GM23338 (cell line): ENCODE data around the gene HCK.
A peak's percentile ranks its signal among the peaks of the same experiment; 100 is the strongest.

ENCODE experiments used
- CREB1 ChIP-seq: fragments of 250-450 bp; sonication (Bioruptor Pico); IDR thresholded peaks from 2 replicates; pipeline ENCODE4 v1.5.0; 2020; ENCODE audit warnings: low read depth, mild to moderate bottlenecking, moderate library complexity
- CTCF ChIP-seq, 2 experiments: fragments of 200-600 bp in 1 of 2; sonication (generic) in 1 of 2; conservative IDR thresholded peaks; 2 replicates each; pipeline versions ENCODE4 v1.5.1 to v1.6.1; 2016 to 2017; ENCODE audit warnings: antibody characterized with exemption in 2 of 2, low read depth in 2 of 2, mild to moderate bottlenecking in 2 of 2, moderate library complexity in 1 of 2
- EZH2 ChIP-seq: fragments of 200-600 bp; sonication (generic); IDR thresholded peaks from one replicate; pipeline ENCODE4 v1.8.0; 2017; ENCODE audit warnings: antibody characterized with exemption, mild to moderate bottlenecking, low read depth; ENCODE audit not compliant: unreplicated experiment
- EZH2phosphoT487 ChIP-seq: fragments of 200-600 bp; sonication (generic); IDR thresholded peaks from one replicate; pipeline ENCODE4 v1.8.1; 2018; ENCODE audit warnings: antibody characterized with exemption; ENCODE audit not compliant: unreplicated experiment
- JUNB ChIP-seq: IDR thresholded peaks from one replicate; pipeline ENCODE4 v1.6.1; 2016; ENCODE audit warnings: antibody characterized with exemption; ENCODE audit not compliant: unreplicated experiment
- NANOG ChIP-seq: IDR thresholded peaks from 2 replicates; pipeline ENCODE4 v1.6.1; 2016; ENCODE audit warnings: antibody characterized with exemption, borderline replicate concordance
- POLR2AphosphoS5 ChIP-seq: IDR thresholded peaks from 2 replicates; pipeline ENCODE4 v1.6.1; 2016; ENCODE audit warnings: antibody characterized with exemption, low read depth
- REST ChIP-seq: IDR thresholded peaks from one replicate; pipeline ENCODE4 v1.6.1; 2018; ENCODE audit warnings: antibody characterized with exemption; ENCODE audit not compliant: unreplicated experiment
- STAT1 ChIP-seq: IDR thresholded peaks from one replicate; pipeline ENCODE4 v1.6.1; 2016; ENCODE audit warnings: antibody characterized with exemption; ENCODE audit not compliant: unreplicated experiment
- ZNF114 ChIP-seq: fragments of 250-450 bp; sonication (Bioruptor Pico); IDR thresholded peaks from 2 replicates; pipeline ENCODE4 v1.5.0; 2020; ENCODE audit warnings: mild to moderate bottlenecking, moderate library complexity
- ZNF331 ChIP-seq: fragments of 250-450 bp; sonication (Bioruptor Pico); IDR thresholded peaks from 2 replicates; pipeline ENCODE4 v1.5.0; 2020; ENCODE audit warnings: low read depth, mild to moderate bottlenecking, moderate library complexity

GRCh38 chr20:32088759-32089158 lies 36.7 kb downstream of the HCK start:
- TF ChIP-seq CREB1 (CRISPR knock-in tag) (no peak), CTCF (conservative IDR thresholded peaks at IDR 0.05; ENCODE audit: low read depth in 2 of 2) (no peak), POLR2AphosphoS5 (no peak), STAT1 (no peak), EZH2phosphoT487 (no peak), EZH2 (no peak), REST (no peak), JUNB (no peak), ZNF331 (CRISPR knock-in tag) (peak; percentile 94), ZNF114 (CRISPR knock-in tag) (no peak), NANOG (no peak)
